Measurements from ENCODE around the gene ASAH2. TPM values are rescaled to one million over a fixed set of nuclear protein-coding genes. Genes with fewer than 3 reads are reported as not detected.
"Not testable (repeated sequence)": the region's sequence is repeated elsewhere in the genome, so short reads cannot be mapped to it uniquely, and the experiment has no call there.

Gene ASAH2
- total and polyA plus RNA-seq, 2 experiments from 2014 or later, result 3.8 to 7.9 TPM

GRCh38 chr10:50271564-50272250 lies 20.4 kb upstream of the ASAH2 start:
- Histone ChIP-seq H3K27me3 (peaks cover under 1% of the 10 kb centered on the region), H3K9me3 (ENCODE audit: low read depth) (no peaks in the 10 kb centered on the region), H3K4me2 (no peak overlapping the region), H3K4me3 (no peak overlapping the region), H3K36me3 (replicated peaks; ENCODE audit: insufficient read depth, low read depth) (no peaks in the 10 kb centered on the region), H3K9me2 (replicated peaks; ENCODE audit: insufficient read depth) (no peaks in the 10 kb centered on the region), H3K4me1 (ENCODE audit: insufficient read depth) (no peaks in the 10 kb centered on the region), H3K27ac (no peak overlapping the region), H3K79me2 (no peaks in the 10 kb centered on the region), H2AFZ (no peak overlapping the region), H4K20me1 (ENCODE audit: insufficient read depth, poor library complexity, severe bottlenecking) (no peaks in the 10 kb centered on the region)
- no peak for DNase-seq (ENCODE audit: low spot score)
- WGBS (ENCODE audit: low lambda C conversion rate, missing lambda C conversion rate), result 89% methylated on average over 3 of the region's 3 CpGs
- no peak for TF ChIP-seq CTCF (IDR thresholded peaks at IDR 0.05; ENCODE audit: poor library complexity)
- TF ChIP-seq EZH2 (IDR thresholded peaks at IDR 0.05; ENCODE audit: borderline replicate concordance), result no peak
- TF ChIP-seq EZH2phosphoT487 (IDR thresholded peaks at IDR 0.05; ENCODE audit: low read depth, severe bottlenecking, unreplicated experiment), result no peak

DNA sequence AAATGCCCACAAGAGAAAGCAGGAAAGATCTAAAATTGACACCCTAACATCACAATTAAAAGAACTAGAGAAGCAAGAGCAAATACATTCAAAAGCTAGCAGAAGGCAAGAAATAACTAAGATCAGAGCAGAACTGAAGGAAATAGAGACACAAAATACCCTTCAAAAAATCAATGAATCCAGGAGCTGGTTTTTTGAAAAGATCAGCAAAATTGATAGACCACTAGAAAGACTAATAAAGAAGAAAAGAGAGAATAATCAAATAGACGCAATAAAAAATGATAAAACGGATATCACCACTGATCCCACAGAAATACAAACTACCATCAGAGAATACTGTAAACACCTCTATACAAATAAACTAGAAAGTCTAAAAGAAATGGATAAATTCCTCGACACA lies 16.6 kb upstream of the ASAH2 start:
- not testable (repeated sequence) for H3K4me3 ChIP-seq
- 86% methylated on average over 3 of the region's 3 CpGs for WGBS (ENCODE audit: low lambda C conversion rate, missing lambda C conversion rate)

DNA sequence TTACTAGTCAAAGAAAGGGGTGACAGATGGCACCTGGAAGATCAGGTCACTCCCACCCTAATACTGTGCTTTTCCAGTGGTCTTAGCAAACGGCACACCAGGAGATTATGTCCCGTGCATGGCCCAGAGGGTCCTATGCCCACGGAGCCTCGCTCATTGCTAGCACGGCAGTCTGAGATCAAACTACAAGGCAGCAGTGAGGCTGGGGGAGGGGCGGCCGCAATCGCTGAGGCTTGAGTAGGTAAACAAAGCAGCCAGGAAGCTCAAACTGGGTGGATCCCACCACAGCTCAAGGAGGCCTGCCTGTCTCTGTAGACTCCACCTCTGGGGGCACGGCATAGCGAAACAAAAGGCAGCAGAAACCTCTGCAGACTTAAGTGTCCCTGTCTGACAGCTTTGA lies 11.3 kb upstream of the ASAH2 start:
- not testable (repeated sequence) for H2AFZ ChIP-seq; H3K9me2 ChIP-seq (replicated peaks; ENCODE audit: insufficient read depth); H3K4me2 ChIP-seq; DNase-seq (ENCODE audit: low spot score); H3K4me1 ChIP-seq (ENCODE audit: insufficient read depth); H4K20me1 ChIP-seq (ENCODE audit: insufficient read depth, poor library complexity, severe bottlenecking); H3K9me3 ChIP-seq (ENCODE audit: low read depth); H3K27ac ChIP-seq; H3K79me2 ChIP-seq; H3K4me3 ChIP-seq; H3K27me3 ChIP-seq; H3K36me3 ChIP-seq (replicated peaks; ENCODE audit: insufficient read depth, low read depth)
- WGBS (ENCODE audit: low lambda C conversion rate, missing lambda C conversion rate), result 83% methylated on average over 10 of the region's 10 CpGs

More for the DNA sequence above, 16.6 kb upstream of the ASAH2 start:
- not testable (repeated sequence) for H4K20me1 ChIP-seq (ENCODE audit: insufficient read depth, poor library complexity, severe bottlenecking); H3K36me3 ChIP-seq (replicated peaks; ENCODE audit: insufficient read depth, low read depth); DNase-seq (ENCODE audit: low spot score); H3K4me2 ChIP-seq; H3K4me1 ChIP-seq (ENCODE audit: insufficient read depth); H3K79me2 ChIP-seq; H3K27ac ChIP-seq; H2AFZ ChIP-seq; H3K9me2 ChIP-seq (replicated peaks; ENCODE audit: insufficient read depth); H3K9me3 ChIP-seq (ENCODE audit: low read depth); H3K27me3 ChIP-seq

DNA sequence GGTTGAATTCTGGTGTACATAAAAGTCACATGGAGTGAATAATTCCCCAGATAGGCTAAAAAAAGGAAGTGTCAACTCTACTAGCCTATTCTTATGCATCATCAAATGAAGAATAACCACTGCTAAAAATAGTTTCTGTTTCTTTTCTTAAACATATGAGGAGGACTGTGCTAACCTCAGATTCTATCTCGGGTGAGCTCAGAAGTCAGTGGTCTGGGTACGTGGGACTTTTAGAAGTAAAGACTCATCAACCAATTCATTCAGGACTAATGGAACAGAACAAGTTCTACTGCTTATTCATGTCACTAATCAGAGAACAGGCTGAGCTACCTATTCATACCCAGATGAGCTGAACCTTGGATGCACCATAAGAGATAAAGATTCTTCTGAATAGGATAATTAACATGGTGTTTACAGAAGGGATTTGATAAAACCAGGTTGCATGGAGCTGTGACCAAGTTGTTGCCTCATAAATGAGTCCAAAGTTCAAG lies 9.5 kb upstream of the ASAH2 start:
- TF ChIP-seq EZH2 (IDR thresholded peaks at IDR 0.05; ENCODE audit: borderline replicate concordance) (no peak), CTCF (IDR thresholded peaks at IDR 0.05; ENCODE audit: poor library complexity) (no peak), EZH2phosphoT487 (IDR thresholded peaks at IDR 0.05; ENCODE audit: low read depth, severe bottlenecking, unreplicated experiment) (no peak)
- peak overlapping the region; percentile 14 for H3K4me2 ChIP-seq
- no peak overlapping the region for H2AFZ ChIP-seq
- H3K27ac ChIP-seq, result peak overlapping the region; percentile 6
- H3K27me3 ChIP-seq, result no peaks in the 10 kb centered on the region
- H3K36me3 ChIP-seq (replicated peaks; ENCODE audit: insufficient read depth, low read depth), result no peaks in the 10 kb centered on the region
- WGBS (ENCODE audit: low lambda C conversion rate, missing lambda C conversion rate), result 46% methylated on average over 2 of the region's 2 CpGs
- H3K9me3 ChIP-seq (ENCODE audit: low read depth), result no peaks in the 10 kb centered on the region
- no peak overlapping the region for H3K4me3 ChIP-seq
- H4K20me1 ChIP-seq (ENCODE audit: insufficient read depth, poor library complexity, severe bottlenecking), result no peaks in the 10 kb centered on the region
- H3K79me2 ChIP-seq, result no peaks in the 10 kb centered on the region
- no peaks in the 10 kb centered on the region for H3K4me1 ChIP-seq (ENCODE audit: insufficient read depth)
- H3K9me2 ChIP-seq (replicated peaks; ENCODE audit: insufficient read depth), result no peaks in the 10 kb centered on the region
- DNase-seq (ENCODE audit: low spot score), result no peak

Data from hepatocyte (in vitro differentiated cells).